AG04449 (cell line): Measurements from ENCODE around the gene SEPTIN12.
"Not testable (repeated sequence)": the region's sequence is repeated elsewhere in the genome, so short reads cannot be mapped to it uniquely, and the experiment has no call there.

Experiments used
- CTCF ChIA-PET: fragments of 350-600 bp; formaldehyde crosslinking; extraction: SDS; loops from one replicate; lab custom pipeline; 2021; ENCODE audit warnings: antibody characterized with exemption; lab: Yijun Ruan, JAX
- POLR2A ChIA-PET: fragments of 400-600, 350-600 bp; formaldehyde crosslinking; extraction: SDS; loops from one replicate; lab custom pipeline; 2020; ENCODE audit warnings: antibody characterized with exemption, inconsistent platforms; lab: Yijun Ruan, JAX
- DNase-seq: peaks from one replicate; pipeline ENCODE4 v3.0.0-alpha.2; 2010; ENCODE audit warnings: low read depth, low spot score
- H3K4me3 ChIP-seq: 2 replicates; pipeline ENCODE4 v1.5.1; 2011; ENCODE audit warnings: low read depth, mild to moderate bottlenecking, control low read depth, low read length
- CTCF ChIP-seq: IDR thresholded peaks from one replicate; pipeline ENCODE4 v1.5.1; 2011; ENCODE audit warnings: mild to moderate bottlenecking, moderate library complexity, low read length, control low read depth, inconsistent platforms; ENCODE audit not compliant: insufficient read depth; ENCODE audit errors: missing control alignments

SEPTIN12 gene

GRCh38 chr16:4743226-4743878 lies 44.8 kb downstream of the SEPTIN12 start:
- no peak overlapping the region for H3K4me3 ChIP-seq
- ChIA-PET CTCF (no interaction called here), POLR2A (interaction anchor here (1.3 kb wide), 1 partner anchor 9 kb away, joined by 3 read pairs; the partner anchor contains the start of genes ANKS3 and DNAAF8)
- TF ChIP-seq CTCF, result no peak
- no peak for DNase-seq

- POLR2A ChIA-PET, H3K4me3 ChIP-seq, DNase-seq, CTCF ChIA-PET: not testable (repeated sequence)
Measured at GRCh38 chr16:4738370-4738769, 49.8 kb downstream of the SEPTIN12 start.

GRCh38 chr16:4737545-4737944 lies 50.6 kb downstream of the SEPTIN12 start:
- CTCF ChIA-PET, result no interaction called here

GRCh38 chr16:4736546-4736945 lies 51.6 kb downstream of the SEPTIN12 start:
- no peak overlapping the region for H3K4me3 ChIP-seq
- CTCF ChIA-PET, result no interaction called here
- DNase-seq, result no peak
- POLR2A ChIA-PET, result no interaction called here
- no peak for TF ChIP-seq CTCF

More at GRCh38 chr16:4737545-4737944, 50.6 kb downstream of the SEPTIN12 start:
- no peak for DNase-seq
- POLR2A ChIA-PET, result no interaction called here
- TF ChIP-seq CTCF, result no peak
- H3K4me3 ChIP-seq, result no peak overlapping the region

GRCh38 chr16:4734730-4735535 lies 53.2 kb downstream of the SEPTIN12 start:
- no peak for DNase-seq
- POLR2A ChIA-PET, result interaction anchor here (0.8 to 2.1 kb wide), 9 partner anchors 8 to 119 kb away, joined by 3 to 15 read pairs (median 6); partner anchors contain the start of genes NUDT16L1, ROGDI and ZNF500
- TF ChIP-seq CTCF, result no peak
- H3K4me3 ChIP-seq, result peak overlapping the region; percentile 97
- CTCF ChIA-PET, result interaction anchor here (0.9 to 2.4 kb wide), 7 partner anchors 9 to 223 kb away, joined by 3 to 8 read pairs (median 3); partner anchors contain the start of genes MGRN1, SEC14L5 and ZNF500

- POLR2A ChIA-PET, result interaction anchor here (0.8 to 2.1 kb wide), 10 partner anchors 8 to 338 kb away, joined by 3 to 15 read pairs (median 5); partner anchors contain the start of genes NUDT16L1, ROGDI and ZNF500
- CTCF ChIA-PET, result interaction anchor here (0.9 to 2.4 kb wide), 7 partner anchors 10 to 224 kb away, joined by 3 to 8 read pairs (median 3); partner anchors contain the start of genes MGRN1, SEC14L5 and ZNF500
- DNase-seq, result peak; percentile 83
- H3K4me3 ChIP-seq, result peak within 1 kb of the TSS; percentile 97
- TF ChIP-seq CTCF, result no peak
Measured at GRCh38 chr16:4734063-4734729, 53.9 kb downstream of the SEPTIN12 start, which contains the start of the genes ANKS3 and DNAAF8. TSS of gene ANKS3 (minus strand) at chr16:4734271. CDS start at chr16:4730149, 4,122 bp downstream. TSS of gene DNAAF8 (plus strand) at chr16:4734537. CDS start at chr16:4736515, 1,978 bp downstream.
